HG03558 (cell line): ENCODE data around the gene PCGF3.
"Not testable (repeated sequence)": the region's sequence is repeated elsewhere in the genome, so short reads cannot be mapped to it uniquely, and the experiment has no call there.

Experiments used
- ATAC-seq: cut with Tn5 transposase; IDR thresholded peaks from one replicate; pipeline ENCODE4 v1.9.1; 2021; ENCODE audit warnings: moderate number of reproducible peaks; ENCODE audit not compliant: unreplicated experiment; ENCODE audit errors: extremely low read depth

The PCGF3 gene

DNA sequence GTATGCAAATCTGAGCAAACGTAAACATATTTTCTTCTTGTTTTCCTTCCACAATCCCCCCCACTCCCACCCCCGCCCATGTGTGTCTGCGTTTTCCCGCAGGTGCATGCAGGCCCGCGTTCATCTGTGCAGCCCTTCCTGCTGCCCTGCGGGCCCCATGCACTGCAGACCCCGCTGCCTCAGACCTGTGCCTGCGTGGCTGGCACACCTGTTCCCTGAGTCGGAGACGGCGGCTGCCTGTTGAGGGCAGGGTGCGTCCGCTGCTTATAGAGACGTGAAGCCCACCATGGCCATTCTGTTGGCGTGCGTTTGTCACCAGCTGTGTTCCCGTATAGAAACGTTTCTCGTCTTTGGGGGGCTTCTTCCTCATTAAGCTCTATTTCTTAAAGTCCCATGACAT, 51.5 kb downstream of the PCGF3 start:
- ATAC-seq = no peak

DNA sequence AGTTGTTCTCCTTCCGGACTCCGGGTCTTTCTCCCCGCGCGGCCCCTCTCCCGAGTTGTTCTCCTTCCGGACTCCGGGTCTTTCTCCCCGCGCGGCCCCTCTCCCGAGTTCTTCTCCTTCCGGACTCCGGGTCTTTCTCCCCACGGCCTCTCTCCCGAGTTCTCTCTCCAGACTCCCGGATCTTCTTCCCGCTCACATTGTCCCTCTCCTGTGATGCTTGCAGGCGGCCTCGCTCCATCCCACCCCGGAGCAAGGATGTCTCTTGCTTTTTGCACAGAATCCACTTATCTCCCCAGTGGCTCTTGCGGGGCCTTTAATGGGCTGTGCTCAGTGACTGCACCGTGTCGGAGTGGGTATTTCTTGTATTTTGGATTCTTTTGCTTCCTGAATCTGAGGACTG, 54.2 kb downstream of the PCGF3 start:
- ATAC-seq = not testable (repeated sequence)

DNA sequence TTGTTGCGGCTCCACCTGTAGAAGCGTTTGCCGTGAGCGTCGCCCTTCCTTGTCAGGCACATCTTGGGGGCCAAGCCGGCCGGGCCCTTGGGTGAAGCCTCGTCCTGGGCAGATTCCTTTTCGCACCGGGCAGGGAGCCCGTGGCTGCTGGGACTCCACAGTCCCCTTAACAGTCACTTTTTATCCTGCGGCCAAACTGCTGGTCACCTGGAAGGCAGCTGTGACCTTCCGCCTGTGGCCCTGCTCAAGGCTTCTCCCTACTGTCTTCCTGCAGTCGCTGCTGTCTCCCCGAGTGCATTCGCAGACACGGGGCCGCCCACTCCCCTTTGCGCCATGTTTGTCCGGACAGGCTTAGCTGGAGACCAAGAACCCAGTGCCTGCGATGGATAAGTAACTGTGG, 55.0 kb downstream of the PCGF3 start:
- ATAC-seq = no peak

DNA sequence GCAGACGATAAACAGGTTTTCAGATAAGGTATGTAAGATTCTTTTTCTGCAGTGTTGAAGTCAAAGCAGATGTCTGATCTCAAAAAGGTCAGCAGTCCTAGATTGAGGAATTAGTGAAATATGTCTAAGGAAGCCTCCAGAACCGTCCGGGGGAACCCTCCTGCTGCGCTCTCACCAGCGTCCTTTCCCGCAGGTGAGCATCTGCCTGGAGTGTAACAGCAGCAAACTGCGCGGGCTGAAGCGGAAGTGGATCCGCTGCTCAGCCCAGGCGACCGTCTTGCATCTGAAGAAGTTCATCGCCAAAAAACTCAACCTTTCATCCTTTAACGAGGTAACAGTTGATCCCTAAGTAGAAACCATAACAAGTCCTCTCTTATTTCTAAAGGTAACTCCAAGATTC, 55.5 kb downstream of the PCGF3 start:
- ATAC-seq = no peak

DNA sequence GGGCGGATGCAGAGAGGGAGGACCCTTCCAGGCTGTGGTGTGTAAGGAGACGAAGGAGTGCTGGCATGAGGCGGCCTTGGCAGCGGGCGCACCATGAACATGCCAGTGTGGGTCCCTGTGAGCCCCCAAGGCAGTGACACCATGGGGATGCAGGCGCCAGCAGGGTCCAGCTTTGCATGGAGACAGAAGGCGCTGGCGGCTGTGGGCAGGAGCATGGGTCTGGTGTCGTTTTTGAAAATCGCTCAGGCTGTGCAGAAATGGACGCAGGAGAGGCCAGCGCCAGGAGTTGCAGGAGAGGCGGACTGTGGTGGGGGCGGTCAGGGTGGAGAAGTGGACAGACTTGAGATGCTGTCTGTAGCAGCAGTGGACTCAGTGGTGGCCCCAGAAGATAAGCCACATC, 56.1 kb downstream of the PCGF3 start:
- no peak for ATAC-seq

DNA sequence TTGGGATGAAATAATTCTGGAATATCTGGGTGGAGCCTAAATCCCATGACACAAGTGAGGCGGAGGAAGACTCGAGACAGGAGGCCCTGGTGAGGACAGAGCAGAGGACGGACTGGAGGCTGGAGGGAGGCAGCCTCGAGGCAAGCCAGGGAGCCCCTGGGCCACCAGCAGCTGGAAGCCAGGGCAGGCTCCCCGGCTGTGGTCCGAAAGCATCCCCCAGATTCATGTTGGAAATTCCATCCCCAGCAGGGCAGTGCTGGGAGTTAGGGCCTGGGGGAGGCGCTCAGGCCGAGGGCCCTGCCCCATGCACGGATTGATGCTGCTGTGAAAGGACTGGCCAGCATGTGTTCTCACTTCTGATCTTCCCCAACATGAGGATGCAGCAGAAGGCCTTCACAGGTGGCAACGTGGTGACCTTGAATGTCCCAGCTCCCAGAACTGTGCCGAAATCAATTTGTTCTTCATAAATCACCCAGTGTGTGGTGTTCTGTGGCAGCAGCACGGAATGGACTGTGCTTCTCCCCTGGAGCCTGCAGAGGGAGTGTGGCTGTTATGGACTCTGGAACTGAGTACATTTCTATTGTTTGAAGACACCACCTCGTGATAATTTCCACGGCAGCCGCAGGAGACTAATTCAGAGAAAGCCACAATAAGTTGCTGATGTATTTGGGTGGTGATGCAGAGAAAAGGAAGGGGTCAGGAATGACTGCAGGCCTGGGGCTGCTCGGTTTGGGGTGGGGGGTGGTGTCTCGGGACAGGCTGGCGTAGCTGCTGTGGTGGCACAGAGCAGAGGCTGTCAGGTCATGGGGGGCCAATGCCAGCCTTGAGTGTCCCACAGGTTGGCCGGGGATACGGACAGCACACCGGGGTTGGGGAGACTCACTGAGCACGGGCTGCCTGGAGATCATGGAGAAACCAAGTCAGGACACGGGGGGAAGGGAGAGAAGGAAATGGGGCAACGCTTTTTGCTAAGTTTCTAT, 56.9 kb downstream of the PCGF3 start:
- ATAC-seq = no peak

DNA sequence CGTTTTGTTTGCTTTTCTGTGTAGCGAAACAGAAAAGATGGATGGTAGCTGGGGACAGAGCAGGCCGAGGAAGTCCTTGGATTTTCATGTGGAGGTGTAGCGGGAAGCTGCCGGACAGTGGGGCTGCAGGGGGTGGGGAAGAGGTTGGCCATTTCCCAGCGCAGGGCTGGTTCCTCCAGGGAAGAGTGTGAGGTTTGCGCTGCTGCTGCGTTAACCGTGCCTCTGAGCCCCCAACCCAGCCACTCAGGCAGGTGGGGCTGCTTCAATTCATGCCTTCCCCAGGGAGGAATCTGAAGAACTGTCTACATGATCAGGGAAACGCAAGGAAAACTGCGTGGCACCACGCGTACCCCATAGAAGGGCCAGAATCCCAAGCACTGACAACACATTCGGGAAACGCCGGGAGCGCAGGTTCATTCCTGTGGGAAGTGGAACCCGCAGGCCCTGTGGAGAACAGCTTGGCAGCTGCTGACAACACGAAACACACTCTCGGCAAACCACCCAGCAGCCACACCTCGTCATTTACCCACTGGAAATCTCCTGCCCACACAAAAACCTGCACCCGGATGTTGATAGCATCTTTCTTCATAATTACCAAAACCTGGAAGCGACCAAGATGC, 57.7 kb downstream of the PCGF3 start:
- ATAC-seq = no peak

DNA sequence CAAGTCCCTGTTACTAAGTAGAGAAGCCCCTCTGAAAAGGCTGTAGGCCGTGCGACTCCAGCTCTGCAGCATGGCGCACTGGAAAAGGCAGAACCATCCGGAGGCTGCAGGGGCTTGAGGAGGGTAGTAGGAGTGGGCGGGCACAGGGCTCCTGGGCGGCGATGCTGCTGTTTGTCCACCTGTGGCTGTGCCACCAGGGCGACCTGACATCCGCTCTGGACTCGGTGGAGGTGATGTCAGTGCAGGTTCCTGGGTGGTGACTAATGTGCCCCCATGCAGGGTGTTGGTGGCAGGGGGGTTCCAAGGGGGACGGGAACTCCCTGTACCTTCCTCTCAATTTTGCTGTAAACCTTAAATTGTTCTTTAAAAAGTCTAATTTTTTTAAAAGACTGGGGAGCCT, 58.3 kb downstream of the PCGF3 start:
- no peak for ATAC-seq

DNA sequence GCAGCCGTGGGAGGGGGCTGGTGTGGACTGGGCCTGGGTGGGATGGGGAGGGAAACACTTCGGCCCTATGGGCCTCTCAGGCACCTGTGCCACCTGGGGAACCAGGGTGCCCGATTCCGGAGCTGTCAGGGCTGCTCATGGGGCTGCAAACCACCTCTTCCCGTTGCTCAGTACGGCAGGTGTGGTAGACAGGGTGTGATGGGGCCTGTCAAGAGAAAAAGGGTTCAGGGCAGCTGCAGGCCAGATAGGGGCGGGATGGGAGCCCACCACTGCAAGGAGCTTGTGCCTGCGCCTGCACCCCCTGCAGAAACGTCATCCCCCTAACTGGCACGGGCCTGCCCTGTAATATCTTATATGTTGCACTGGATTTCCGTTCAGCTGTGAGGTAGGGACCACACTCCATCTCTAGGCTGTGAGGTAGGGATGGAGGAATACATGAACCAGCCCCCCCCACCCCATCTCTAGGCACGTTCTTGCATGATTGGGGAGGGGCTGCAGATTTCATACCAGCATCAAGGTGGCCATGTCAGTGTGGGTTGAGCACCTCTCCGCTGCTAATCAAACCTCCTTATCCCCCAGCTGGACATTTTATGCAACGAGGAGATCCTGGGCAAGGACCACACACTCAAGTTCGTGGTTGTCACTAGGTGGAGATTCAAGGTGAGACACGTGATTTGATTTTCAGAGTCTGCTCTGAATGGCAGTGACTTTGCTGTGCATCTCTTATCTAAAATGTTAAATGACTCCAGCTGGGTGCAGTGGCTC, 59.0 kb downstream of the PCGF3 start:
- no peak for ATAC-seq

DNA sequence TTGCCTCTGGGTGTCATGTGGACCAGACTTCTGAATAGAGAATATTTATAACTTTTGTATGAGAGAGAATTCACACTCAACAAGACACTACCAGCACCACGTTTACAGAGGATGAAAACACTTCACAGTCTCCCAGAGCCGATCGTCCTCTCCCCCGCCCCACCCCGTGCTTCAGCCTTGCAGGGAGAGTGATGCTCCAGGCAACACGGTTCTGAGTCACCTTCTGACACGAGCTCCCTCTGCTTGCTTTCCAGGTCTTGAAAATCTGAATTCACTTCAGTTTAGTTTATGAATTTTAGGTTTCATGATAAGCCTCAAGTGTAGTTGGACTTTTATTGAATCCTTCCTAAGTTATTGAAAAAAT, 60.5 kb downstream of the PCGF3 start:
- ATAC-seq = no peak

DNA sequence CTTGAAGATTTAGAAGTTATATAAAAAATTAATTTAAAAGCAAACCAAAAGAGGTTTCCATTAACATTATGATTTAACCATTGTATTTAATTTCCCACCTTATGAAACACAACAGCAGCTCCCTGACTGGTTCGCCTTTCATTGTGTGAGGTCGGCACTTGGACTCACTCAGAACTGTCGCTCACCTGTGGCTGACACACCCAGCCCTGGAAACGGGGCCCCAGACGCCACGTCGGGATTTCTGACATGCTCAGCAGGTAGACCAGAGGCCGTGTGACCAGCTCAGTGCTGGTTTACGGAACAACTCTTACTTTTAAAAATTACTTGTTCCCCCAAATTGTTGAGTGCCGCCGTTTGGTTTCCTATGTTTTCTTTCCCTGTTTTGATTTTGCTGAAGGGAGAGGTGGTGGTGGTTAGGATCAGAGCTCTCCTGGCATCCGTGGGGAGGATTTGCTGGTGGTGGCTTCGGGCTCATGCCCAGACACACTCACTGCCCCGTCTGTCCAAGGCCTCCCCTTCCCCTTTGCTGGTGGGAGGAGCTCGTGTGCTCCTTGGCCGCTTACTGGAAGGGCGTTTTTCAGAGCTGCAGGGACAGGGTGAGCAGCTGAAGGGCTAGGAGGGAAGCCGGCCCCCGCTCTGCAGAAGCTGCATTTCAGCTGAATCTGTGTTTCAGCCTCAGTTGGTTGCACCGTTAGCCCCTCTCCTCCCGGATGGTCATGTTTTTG, 61.1 kb downstream of the PCGF3 start:
- no peak for ATAC-seq

DNA sequence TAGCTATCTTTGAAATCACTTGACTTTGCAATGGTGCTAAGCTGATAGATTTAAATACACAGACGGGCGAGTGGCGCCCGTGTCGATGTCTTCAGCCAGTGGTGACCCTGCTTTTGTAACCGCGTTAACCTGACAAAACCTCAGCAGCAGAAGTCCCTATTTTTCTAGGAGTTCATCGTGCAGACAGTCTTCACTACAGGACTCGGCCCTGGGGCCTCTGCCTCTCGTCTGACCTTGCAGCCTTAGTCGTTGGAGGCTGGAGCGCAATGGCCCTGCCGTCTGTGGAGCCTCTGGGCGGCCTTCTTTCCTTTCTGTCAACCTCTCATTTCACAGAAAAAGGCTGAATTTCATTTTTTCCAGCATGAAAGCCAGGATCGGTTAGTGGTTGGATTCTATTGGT, 62.4 kb downstream of the PCGF3 start:
- ATAC-seq = no peak

DNA sequence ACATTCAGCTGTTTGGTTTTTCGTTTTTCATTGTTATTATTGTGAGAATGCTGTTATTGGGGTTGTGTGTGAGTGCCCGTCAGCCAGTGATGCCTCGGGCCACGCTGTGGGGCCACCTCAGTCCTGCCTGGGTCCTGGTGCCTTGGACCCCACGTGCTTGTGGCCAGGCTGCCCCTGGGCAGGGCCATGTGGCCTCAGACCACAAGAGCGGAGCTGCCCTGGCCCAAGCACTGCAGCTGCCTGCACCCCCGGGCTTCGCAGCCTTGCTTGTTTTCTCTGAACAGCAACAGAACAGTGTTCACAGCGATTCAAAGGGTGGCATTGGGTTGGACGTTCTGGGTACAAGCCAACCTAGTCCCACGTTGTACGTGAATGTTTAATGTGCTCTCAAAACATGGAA, 63.4 kb downstream of the PCGF3 start:
- ATAC-seq = no peak

DNA sequence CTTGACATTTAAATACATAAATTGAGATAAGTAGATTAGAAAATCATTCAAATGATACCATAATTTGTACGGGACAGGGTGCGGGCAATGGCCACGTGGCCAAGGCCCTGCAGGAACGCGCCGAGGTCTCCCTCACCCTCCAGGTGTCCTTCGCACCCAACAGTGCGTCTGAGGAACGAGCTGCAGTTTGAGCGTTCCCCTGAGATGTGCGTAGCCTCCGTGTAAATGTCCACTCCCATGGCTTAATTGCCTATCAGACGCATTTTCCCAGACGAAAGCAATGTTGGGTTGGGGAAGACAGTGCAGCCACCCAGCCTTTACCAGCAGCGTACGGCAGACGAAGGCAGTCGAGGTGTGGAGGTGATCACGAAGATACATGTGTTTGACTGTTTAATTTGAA, 63.9 kb downstream of the PCGF3 start:
- no peak for ATAC-seq

DNA sequence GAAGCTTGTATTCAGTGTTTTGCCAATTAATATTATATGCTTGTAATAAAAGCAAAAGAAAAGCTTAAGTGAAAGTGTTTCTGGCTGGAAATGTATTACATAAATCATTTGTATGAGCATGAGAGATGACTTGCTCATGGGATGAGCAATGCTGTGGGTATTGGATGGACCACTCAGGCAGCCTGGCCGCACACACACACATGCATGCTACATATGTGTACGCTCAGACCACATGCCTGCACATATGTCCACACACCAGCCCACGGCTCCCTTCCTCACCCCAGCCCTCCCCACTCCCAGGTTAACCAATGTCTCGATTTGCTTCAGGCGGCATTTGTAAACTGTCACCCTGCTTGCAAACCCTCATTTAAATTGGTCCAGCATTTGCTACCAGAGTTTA, 64.4 kb downstream of the PCGF3 start:
- no peak for ATAC-seq

DNA sequence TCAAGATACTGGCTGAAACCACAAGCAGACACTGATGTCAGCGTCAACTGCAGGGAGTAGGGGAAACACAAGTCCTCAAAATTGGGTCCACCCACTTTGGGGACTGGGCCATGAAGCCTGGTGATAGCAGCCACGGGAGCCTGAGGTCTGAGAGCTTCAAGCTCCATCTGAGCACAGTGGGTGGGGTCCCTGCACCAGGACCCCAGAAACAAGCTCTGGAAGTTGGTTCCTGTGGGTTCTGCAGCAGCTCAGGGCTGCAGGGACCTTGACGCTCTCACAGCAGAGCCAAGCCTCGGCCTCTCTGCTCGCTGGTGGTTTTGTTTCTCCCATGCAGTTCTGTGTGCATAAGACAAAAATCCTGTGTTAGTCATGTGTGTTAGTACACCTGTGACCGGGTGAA, 65.8 kb downstream of the PCGF3 start:
- ATAC-seq = no peak

DNA sequence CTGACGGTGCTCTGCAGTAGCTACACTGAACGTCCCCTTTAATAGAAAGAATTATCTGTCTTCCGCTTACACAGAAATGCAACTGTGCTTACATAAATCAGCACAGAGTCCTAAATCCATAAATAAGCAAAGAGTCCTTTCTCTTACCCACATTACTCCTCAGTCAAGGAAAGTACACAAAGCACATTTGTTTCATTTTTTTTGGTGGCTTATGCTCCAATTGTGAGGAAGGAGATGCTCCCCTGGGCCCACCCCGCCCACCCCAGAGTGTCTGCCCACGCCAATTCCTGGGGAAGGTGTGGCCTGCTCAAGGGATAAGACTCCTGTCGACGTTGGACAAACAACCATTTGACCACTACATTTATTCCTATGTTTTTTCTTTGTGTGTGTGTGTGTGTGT, 66.5 kb downstream of the PCGF3 start:
- no peak for ATAC-seq

DNA sequence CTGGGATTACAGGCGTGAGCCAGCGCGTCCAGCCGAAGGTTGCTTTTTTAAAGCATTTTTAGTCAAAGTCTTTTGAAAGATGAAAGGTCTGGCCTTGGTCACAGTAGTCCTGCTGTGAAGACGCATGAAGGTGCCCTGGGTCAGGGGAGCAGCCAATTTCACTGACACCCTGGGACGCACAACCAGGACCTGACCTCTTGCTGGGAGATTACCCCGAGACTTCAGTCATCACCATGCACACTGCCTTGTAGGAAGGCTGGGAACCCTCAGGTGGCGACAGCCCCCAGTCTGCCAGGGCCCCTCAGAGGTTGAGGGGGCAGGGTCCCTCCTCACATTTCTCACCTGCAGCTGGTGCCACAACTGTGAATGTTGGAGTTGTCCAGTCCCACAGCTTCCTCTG, 67.1 kb downstream of the PCGF3 start:
- ATAC-seq = no peak

DNA sequence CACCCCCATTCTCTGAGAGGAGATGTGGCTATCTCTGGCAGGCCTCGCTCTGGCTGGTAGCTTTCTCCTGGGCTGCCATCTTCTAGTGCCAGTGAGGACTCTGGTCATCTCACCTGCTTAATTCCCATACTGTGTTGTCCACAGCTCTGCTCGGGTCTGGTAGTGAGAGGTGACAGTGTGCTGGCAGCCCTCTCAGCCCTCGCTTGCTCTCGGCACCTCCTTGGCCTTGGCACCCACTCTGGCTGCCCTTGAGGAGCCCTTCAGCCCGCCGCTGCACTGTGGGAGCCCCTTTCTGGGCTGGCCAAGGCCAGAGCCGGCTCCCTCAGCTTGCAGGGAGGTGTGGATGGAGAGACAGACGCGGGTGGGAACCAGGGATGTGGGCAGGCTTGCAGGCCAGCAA, 67.6 kb downstream of the PCGF3 start:
- ATAC-seq = no peak

DNA sequence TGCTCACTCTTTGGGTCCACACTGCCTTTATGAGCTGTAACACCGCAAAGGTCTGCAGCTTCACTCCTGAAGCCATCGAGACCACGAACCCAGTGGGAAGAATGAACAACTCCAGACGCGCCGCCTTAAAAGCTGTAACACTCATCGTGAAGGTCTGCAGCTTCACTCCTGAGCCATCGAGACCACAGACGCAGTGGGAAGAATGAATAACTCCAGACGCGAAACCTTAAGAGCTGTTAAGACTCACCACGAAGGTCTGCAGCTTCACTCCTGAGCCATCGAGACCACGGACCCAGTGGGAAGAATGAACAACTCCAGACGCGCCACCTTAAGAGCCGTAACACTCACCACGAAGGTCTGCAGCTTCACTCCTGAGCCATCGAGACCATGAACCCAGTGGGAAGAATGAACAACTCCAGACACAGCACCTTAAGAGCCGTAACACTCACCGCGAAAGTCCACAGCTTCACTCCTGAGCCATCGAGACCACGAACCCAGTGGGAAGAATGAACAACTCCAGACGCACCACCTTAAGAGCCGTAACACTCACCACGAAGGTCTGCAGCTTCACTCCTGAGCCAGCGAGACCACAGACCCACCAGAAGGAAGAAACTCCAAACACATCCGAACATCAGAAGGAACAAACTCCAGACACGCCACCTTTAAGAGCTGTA, 68.9 kb downstream of the PCGF3 start:
- ATAC-seq = not testable (repeated sequence)
